Globus pallidus (tissue), 1 donor: ENCODE results near the gene SHKBP1.
"Not testable (repeated sequence)": the region's sequence is repeated elsewhere in the genome, so short reads cannot be mapped to it uniquely, and the experiment has no call there.

Experiments
- DNase-seq: peaks from one replicate; pipeline ENCODE4 v3.0.0-alpha.2; 2015; ENCODE audit warnings: low spot score

Gene SHKBP1, protein sequence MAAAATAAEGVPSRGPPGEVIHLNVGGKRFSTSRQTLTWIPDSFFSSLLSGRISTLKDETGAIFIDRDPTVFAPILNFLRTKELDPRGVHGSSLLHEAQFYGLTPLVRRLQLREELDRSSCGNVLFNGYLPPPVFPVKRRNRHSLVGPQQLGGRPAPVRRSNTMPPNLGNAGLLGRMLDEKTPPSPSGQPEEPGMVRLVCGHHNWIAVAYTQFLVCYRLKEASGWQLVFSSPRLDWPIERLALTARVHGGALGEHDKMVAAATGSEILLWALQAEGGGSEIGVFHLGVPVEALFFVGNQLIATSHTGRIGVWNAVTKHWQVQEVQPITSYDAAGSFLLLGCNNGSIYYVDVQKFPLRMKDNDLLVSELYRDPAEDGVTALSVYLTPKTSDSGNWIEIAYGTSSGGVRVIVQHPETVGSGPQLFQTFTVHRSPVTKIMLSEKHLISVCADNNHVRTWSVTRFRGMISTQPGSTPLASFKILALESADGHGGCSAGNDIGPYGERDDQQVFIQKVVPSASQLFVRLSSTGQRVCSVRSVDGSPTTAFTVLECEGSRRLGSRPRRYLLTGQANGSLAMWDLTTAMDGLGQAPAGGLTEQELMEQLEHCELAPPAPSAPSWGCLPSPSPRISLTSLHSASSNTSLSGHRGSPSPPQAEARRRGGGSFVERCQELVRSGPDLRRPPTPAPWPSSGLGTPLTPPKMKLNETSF

DNA sequence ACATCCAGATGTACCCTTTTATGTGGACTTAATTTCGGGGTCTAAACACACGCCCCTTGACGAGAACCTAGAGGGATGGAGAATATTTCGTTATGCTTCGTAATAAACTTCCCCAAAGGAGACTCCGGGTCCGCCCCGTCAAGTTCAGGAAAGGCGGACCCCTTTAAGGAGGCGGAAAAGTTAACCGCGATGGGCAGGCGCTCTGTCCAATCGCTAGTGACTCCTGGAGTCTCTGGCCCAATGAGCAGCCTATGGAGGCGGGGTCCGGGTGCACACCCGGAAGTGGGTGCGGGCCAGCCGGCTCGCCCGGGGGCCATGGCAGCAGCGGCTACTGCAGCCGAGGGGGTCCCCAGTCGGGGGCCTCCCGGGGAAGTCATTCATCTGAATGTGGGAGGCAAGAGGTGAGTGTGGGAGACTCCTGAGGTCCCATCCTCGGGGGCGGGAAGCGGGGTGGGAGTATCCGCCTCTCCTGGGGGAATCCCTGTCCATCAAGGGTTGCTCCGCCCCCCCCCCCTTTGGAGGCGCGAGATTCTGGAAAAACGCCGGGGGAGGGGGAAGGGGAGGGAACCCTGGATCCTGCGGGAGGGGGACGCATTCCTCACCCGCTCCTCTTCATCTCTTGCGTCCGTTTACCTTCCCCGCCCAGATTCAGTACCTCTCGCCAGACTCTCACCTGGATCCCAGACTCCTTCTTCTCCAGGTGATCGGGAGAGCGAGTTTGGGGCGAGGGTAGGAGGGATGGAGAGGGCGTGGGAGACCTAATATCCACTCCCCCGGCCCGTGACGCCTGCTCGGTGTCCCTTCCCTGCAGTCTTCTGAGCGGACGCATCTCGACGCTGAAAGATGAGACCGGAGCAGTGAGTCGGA, at the start of gene SHKBP1:
Gene SHKBP1 (plus strand): TSS at position 289 of the 867 bp plus-strand sequence. CDS start 27 bp downstream, at position 316.
- DNase-seq = peak; percentile 92

DNA sequence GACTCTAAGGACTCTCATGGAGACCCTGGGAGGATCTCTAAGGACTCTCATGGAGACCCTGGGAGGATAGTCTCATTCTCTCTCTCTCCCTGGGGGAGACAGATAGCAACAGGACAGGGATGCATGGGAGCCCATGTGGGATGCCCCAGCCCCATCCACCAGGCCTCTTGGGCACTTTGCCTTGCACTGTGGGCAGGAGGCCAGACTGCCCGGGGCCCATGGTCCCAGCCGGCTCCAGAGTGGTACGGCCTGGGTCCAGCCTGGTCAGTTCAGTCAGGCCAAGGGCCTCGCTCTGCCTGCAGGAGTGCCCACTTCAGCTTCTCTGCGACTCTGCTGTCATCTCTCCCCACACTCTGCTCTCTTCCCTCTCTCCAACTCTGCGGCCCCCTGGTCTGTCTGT, 48.6 kb upstream of the SHKBP1 start:
- no peak for DNase-seq

DNA sequence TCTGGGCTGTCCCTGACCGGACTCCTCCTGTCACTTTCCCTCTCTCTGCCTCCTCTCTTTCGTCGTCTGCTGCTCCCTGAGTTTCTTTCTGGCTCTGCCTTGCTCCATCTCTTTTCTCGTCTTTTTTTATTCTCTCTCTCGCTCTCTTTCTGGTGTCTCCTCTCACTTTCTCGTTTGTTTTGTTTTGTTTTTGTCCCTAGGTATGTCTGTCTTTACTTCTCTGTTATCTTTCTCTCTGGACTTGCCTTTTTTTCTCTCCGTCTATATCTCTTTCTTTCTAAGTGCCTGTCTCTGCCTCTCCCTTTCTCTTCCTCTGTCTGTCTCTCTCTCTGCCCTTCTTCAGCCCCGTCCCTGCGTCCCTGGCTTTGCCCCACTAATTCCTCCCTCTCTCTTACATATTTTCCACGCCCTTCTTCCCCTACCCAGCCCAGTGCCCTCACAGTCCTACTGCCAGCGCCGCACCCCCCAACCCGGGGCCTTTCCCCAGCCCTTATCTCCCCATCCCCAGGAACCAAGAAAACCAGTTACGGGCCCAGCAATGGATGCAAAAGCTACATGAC, 48.1 kb upstream of the SHKBP1 start:
- DNase-seq = no peak

DNA sequence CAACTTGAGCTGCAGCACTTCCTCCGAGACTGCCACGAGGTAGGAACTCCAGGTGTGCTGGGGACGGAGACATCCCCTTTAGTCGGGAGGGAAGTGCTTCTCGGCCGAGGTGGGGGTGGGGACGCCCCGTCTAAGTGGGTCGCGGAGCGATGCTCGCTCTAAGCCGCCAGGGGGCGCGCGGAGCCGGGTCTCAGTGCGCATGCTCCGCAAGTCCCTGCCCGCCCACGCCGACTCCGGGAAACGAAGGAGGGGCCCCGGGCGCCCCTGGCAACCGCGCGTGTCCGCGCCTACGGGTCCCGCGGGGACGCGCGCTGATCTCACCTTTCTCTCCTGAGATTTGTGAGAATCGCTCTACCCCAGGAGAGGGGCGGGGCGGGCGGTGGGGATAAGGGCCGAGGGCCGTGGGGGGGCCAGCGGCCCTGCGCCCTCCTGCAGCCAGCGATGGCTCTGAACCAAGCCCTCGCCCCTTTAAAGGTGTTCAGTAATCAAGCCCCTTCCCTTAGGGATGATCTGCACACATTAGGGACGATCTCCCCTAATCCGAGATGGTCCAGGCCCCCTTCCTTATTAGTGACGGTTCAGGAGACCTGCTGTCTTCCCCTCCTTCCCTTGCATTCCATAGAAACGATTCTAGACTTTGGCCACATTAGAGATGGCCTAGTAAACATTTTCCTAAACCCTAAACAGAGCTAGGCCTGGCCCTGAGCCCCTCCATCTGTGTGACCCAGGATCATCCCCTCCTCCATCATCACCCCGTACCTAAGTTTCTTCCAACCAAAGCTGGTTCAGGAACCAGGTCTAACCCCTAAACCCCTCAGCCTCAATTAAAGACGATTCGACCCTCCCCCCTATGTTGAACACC, 47.3 kb upstream of the SHKBP1 start:
- peak; percentile 69 for DNase-seq

DNA sequence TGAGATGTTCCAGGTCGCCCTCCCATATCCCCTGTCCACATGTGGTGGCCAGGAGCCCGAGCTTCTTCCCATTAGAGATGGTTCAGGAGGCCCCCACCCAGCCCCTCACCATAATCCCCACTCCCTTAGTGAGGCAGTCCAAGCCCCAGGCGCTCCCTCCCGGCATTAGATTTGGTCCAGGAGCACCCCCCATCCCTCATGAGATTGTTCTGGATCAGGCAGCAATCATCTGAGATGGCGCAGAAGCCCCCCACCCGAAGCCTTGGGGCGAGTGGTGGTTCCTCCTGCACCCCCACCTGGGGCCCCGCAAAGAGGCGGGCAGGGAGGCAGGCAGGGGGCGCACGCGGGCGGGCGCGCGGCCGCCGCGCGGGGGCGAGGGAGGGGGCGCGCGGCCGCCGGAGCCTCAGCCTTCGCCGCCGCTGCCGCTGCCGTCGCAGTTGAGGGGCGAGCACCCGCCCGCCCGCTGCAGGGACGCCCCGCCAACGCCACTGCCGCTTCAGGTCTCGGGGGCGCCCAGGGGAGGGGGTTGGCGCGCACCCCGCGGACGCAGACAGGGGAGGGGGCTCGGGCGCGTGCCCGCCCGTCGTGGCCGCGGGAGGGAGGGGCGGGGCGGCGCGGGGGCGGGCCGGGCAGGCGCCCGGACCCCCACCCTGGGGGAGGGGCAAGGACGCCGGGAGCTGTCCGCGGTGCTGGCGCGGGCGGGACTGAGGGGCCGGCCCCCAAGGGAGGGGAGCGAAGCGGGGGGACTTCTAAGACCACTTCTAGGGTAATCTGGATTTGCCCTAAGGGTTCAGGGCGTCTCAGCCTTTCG, 46.4 kb upstream of the SHKBP1 start:
- no peak for DNase-seq

DNA sequence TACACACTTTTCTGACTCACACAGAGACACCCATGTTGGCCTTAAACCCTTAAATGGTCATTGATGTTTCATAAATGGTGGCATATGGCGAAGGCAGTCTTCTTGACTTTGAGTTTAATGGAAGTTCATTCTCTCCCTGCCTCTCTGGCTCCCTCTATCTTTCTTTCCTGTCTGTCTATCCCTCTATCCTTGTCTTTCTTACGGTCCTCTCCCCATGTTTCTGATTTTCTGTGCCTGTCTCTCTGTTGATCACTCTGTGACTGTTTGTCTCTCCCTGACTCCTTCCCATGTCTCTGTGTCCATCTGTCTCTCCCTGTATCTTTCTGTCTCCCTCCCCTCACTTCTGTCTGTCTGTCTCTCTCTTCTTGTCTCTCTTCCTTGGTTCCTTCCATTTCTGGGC, 43.2 kb upstream of the SHKBP1 start:
- no peak for DNase-seq

DNA sequence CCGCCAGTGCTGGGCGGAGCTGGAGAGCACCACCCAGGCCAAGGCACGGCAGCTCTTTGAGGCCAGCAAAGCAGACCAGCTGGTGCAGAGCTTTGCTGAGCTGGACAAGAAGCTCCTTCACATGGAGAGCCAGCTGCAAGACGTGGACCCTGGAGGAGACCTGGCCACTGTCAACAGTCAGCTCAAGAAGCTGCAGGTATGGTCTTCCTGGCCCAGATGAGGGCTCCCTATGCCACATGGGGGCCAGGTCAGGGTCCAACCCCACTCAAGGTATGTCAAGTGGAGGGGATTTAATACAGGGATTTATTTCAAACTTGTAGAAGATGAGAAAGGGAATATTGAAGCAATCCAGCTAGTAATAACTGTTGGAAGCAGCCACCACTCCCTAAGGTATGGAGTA, 42.5 kb upstream of the SHKBP1 start:
- DNase-seq = no peak

DNA sequence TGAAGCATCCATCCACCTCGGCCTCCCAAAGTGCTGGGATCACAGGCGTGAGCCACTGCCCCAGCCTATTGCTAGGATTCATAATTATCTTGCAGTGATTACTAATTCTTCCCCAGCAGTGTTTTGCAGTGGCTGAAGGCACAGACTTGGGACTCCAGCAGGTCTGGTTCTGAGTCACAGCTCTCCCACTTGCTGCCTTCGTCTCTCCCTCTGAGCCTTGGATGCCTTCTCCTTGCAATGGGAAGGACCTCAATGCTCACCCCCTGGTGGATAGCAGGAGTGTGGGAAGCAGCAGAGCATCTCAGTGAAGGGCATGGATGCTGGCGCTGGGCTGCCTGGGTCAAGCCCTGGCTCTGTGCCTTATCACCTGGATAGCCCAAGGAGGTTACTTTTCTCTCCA, 37.6 kb upstream of the SHKBP1 start:
- DNase-seq = no peak

DNA sequence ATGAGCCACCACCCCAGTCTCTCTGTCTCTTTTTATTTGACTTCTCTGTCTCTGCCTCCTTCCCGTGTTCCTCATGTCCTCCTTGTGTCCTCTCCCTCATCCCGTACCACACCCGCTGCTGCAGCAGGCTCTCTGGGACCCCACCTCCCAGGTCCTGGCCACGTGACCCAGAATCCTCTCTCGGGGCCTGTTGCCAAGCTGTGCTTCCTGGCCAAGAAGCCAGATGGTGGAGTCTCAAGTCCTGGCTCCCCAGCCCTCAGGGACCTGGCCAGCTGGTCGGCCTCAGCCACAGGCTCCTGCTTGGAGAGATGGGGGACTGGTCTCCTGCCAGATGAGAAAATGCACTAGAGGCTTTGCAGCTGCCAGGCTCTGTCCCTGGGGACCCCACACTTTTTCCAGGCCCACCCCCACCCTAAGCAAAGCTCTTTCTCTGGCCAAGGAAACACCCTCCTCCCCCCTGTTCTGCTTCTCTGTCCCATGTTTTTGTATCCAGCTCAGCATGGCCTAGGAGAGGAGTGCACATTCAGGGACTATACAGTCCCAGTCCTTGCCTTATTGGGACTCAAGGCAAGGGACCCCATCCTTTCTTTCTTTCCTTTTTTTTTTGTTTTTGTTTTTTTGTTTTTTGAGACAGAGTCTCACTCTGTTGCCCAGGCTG, 34.3 kb upstream of the SHKBP1 start:
- peak; percentile 33 for DNase-seq

DNA sequence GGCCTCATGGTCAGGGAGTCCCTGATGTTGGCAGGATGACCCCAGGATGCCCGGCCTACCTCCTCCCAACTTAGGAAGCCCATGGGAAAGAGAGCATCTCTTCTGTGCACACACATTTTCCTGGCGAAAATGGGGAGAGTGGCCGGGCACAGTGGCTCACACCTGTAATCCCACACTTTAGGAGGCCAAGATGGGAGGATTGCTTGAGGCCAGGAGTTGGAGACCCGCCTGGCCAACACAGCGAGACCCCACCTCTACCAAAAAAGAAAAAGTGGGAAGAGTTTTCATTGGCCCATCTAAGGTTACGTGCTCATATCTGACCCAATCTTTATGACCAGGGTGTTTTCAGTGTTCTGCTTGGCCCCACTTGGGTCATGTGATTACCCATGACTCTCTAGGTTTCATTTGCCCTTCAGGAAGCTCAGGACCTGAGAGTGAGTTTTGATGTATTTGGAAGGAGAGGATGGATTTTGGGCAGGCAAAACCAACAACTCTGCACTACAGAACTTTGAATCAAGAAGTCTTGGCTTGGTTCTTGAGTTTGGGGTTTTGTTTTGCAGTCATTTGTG, 33.6 kb upstream of the SHKBP1 start:
- DNase-seq = no peak

DNA sequence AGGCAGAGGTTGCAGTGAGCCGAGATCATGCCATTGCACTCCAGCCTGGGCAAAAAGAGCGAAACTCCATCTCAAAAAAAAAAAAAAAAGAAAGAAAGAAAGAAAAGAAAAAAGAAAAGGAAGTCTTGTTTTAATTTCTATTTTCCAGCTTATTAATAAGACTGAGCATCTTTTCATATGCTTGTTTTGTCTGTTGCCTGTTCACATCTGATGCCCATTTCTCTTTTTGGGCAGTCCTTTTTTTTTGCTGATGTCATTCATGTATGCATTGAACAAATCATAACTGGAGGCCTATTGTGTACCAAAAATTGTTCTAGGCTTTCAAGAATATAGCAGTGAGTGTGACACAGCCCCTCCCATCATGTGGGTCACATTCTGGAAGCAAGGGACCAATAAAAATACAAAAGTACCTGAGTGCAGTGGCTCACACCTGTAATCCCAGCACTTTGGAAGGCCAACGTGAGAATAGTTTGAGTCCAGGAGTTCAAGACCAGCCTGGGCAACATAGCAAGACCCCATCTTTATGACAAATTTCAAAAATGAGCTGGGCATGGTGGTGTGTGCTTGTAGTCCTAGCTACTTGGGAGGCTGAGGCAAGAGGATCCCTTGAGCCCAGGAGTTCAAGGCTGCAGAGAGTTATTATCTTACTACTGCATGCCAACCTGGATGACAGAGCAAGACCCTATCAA, 30.4 kb upstream of the SHKBP1 start:
- DNase-seq = not testable (repeated sequence)

DNA sequence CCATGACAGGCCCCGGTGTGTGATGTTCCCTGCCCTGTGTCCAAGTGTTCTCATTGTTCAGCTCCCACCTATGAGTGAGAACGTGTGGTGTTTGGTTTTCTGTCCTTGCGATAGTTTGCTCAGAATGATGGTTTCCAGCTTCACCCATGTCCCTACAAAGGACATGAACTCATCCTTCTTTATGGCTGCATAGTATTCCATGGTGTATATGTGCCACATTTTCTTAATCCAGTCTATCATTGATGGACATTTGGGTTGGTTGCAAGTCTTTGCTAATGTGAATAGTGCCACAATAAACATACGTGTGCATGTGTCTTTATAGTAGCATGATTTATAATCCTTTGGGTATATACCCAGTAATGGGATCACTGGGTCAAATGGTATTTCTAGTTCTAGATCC, 29.5 kb upstream of the SHKBP1 start:
- not testable (repeated sequence) for DNase-seq

DNA sequence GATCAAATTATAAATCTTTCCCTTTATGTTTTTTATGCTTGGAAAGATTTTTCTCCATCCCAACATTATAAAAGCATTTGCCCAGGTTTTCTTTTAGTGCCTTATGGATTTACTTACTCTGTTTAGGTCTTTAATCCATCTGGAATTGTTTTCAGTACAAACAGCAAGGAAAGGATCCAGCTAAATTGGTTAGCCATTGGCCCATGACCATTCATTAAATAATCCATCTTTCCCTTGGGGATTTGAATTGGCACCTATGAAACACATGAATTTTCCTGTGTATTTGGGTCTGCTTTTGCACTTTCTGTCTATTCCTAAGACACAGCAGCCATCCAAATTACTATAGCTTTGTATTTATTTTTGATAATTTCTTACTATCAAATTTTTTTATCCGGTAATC, 28.8 kb upstream of the SHKBP1 start:
- no peak for DNase-seq

DNA sequence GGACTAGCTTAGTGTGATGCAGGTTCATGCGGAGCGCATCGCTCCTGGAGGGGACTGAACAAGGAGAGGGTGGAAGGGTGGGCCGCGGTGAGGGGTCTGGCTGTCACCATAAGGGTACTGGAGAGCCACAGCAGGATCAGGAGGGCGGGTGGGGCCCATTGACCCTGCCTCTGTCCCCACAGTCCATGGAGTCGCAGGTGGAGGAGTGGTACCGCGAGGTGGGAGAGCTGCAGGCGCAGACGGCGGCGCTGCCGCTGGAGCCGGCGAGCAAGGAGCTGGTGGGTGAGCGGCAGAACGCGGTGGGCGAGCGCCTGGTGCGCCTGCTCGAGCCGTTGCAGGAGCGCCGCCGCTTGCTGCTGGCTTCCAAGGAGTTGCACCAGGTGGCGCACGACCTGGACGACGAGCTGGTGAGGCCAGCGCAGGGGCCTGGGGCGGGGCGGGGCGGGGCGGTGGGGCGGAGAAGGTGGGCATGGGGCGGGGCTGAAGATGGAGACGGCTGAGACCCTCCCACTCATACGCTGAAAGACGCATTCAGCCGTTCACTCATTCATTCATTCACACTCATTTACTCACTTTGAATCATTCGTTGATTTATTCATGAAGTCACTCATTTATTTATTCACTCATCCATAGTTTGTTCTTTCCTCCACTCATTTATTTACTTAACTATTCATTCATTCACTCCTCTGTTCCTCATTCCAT, 27.5 kb upstream of the SHKBP1 start:
- DNase-seq = no peak

DNA sequence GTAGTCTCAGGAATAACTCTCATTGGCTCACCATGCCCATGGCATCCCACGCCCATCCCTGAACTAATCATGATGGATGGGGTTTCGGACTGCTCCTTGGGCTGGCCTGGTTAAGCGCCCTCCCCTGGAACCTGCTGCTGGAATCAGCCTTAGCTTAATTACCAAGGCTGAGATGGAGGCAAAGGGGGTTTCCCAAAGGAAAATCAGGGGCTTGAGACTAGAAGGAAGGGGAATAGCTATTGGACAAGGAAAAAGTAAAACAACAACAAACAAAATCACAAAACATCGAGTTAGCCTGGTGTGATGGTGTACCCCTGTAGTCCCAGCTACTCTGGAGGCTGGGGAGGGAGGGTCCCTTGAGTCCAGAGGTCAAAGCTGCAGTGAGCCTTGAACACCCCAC, 25.7 kb upstream of the SHKBP1 start:
- no peak for DNase-seq

DNA sequence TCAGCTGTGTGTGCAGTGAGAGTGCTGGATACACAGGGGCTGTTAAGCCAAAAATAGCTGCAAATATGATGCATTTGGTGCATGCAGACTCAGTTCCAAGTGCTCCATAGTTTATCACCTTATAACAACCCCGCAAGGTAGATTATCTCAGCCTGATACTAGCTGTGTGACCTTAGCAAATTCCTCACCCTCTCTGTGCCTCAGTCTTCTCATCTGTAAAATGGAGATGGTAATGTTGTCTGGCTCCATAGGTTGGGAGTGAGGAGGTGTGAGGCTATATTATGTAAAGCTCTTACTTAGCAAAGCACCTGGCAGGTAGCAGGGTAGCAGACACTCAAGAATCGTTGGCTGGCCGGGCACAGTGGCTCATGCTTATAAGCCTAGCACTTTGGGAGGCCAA, 23.8 kb upstream of the SHKBP1 start:
- DNase-seq = no peak

DNA sequence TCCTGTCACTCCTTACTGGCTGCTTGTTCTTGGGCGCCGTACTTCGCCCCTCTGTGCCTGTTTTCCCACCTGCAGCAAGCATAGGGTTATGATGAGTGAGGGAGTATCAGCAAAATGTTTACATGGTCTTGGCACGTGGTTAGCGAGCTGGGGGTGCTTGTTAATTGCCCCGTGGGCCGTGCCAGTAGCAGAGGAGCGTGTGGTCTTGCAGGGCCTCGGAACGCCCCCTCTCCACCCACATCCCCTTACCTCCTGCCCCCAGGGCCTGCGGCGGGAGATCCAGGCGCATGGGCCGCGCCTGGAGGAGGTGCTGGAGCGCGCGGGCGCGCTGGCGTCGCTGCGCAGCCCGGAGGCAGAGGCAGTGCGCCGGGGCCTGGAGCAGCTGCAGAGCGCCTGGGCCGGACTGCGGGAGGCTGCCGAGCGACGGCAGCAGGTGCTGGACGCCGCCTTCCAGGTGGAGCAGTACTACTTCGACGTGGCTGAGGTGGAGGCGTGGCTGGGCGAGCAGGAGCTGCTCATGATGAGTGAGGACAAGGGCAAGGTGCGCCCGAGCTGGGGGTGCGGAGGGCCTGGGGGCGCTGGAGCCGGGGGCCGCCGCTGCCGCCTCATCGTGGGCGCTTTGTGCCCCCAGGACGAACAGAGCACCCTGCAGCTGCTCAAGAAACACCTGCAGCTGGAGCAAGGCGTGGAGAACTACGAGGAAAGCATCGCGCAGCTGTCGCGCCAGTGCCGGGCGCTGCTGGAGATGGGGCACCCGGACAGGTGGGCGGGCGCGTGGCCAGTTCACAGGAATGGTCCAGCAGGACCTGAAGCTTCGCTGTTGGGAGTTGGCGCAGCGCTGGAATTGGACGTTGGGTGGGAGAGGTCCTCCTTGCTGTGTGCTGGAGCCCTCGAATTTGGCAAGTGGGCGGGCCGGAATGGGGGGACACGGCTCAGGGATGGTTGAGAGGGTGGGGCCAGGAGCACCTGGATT, 22.5 kb upstream of the SHKBP1 start:
- no peak for DNase-seq
